B cell (primary cell): ENCODE measurements around the gene MYO1B. TPM values are rescaled to one million over a fixed set of nuclear protein-coding genes. Genes with fewer than 3 reads are reported as not detected.

ENCODE experiments used
- ATAC-seq: fragments of 200-7000 bp; cut with Tn5 transposase; one replicate; pipeline ENCODE4 v1.10.0; 2021; ENCODE audit warnings: low read depth, mild to moderate bottlenecking, moderate number of reproducible peaks, moderate library complexity
- CTCF ChIA-PET: fragments of 350-600 bp; sonication (Branson Sonifier 250); formaldehyde crosslinking; loops from one replicate; lab custom pipeline; 2021; ENCODE audit warnings: antibody characterized with exemption, inconsistent platforms; lab: Charles Lee
- POLR2A ChIA-PET: fragments of 350-600 bp; sonication (Branson Sonifier 250); formaldehyde crosslinking; loops from one replicate; lab custom pipeline; 2021; ENCODE audit warnings: antibody characterized with exemption; lab: Charles Lee
- DNase-seq: peaks from one replicate; pipeline ENCODE4 v3.0.0; 2013
- H2AFZ ChIP-seq: 2 replicates; pipeline ENCODE4 v1.6.1; 2012; ENCODE audit warnings: mild to moderate bottlenecking, low read depth, low read length; ENCODE audit not compliant: insufficient read depth, poor library complexity, severe bottlenecking
- H3K27ac ChIP-seq, 2 donors: 1 replicate in 1 of 2; 2 replicates in 1 of 2; pipeline ENCODE4 v1.5.1; 2012 to 2013; ENCODE audit warnings: low read length in 2 of 2, mild to moderate bottlenecking in 2 of 2, moderate library complexity in 1 of 2
- H3K27me3 ChIP-seq, 4 experiments: fragments of 200-600 bp in 1 of 4; sonication (generic) in 1 of 4; replicated peaks in 1 of 4; 1 replicate in 2 of 4; 2 replicates in 2 of 4; pipeline versions ENCODE4 v1.6.1 to v1.7.0; 2013 to 2016; ENCODE audit warnings: low read length in 3 of 4, mild to moderate bottlenecking in 2 of 4, mixed read lengths in 1 of 4, moderate library complexity in 1 of 4; ENCODE audit not compliant: insufficient read depth in 4 of 4, control insufficient read depth in 3 of 4; ENCODE audit errors: control extremely low read depth in 1 of 4
- H3K36me3 ChIP-seq, 2 experiments: replicated peaks in 1 of 2; 1 replicate in 1 of 2; 2 replicates in 1 of 2; pipeline versions ENCODE4 v1.6.1 to v1.7.1; 2013; ENCODE audit warnings: low read length in 1 of 2; ENCODE audit not compliant: insufficient read depth in 2 of 2, control insufficient read depth in 1 of 2; ENCODE audit errors: control extremely low read depth in 1 of 2, extremely low read depth in 1 of 2
- H3K4me1 ChIP-seq, 2 donors: fragments of 200-600 bp in 1 of 2; sonication (generic) in 1 of 2; 1 replicate in 1 of 2; 2 replicates in 1 of 2; pipeline versions ENCODE4 v1.5.1 to v1.6.1; 2013 to 2017; ENCODE audit warnings: low read length in 2 of 2; ENCODE audit not compliant: control insufficient read depth in 2 of 2, insufficient read depth in 2 of 2
- H3K4me2 ChIP-seq: replicated peaks from 2 replicates; pipeline ENCODE3; 2012; ENCODE audit warnings: mild to moderate bottlenecking, low read depth, low read length; ENCODE audit not compliant: poor library complexity, severe bottlenecking
- H3K4me3 ChIP-seq, 5 experiments: fragments of 200-600 bp in 1 of 5; sonication (generic) in 1 of 5; 1 replicate in 3 of 5; 2 replicates in 2 of 5; pipeline versions ENCODE4 v1.5.1 to v1.7.0; 2011 to 2016; ENCODE audit warnings: low read length in 4 of 5, mild to moderate bottlenecking in 4 of 5, low read depth in 2 of 5, control low read depth in 1 of 5, moderate library complexity in 1 of 5; ENCODE audit not compliant: insufficient read depth in 1 of 5; ENCODE audit errors: control extremely low read depth in 1 of 5, extremely low read depth in 1 of 5
- H3K79me2 ChIP-seq: fragments of 200-600 bp; sonication (generic); one replicate; pipeline ENCODE4 v1.6.0; 2016; ENCODE audit warnings: low read length; ENCODE audit not compliant: control insufficient read depth, insufficient read depth
- H3K9ac ChIP-seq: fragments of 200-600 bp; sonication (generic); 2 replicates; pipeline ENCODE4 v1.6.1; 2017; ENCODE audit warnings: mild to moderate bottlenecking, low read length, moderate library complexity
- H3K9me3 ChIP-seq, 3 donors: one replicate each; pipeline versions ENCODE4 v1.6.1 to v1.7.1; 2013; ENCODE audit warnings: low read length in 2 of 3; ENCODE audit not compliant: control insufficient read depth in 2 of 3, insufficient read depth in 1 of 3; ENCODE audit errors: control extremely low read depth in 1 of 3
- H4K20me1 ChIP-seq: 2 replicates; pipeline ENCODE4 v1.6.0; 2012; ENCODE audit warnings: mild to moderate bottlenecking, low read length; ENCODE audit not compliant: insufficient read depth, control insufficient read depth, poor library complexity, severe bottlenecking
- H3K27ac Mint-ChIP-seq: one replicate; pipeline ENCODE4 v1.8.0; 2021; ENCODE audit warnings: mixed read lengths
- H3K27me3 Mint-ChIP-seq: one replicate; pipeline ENCODE4 v1.8.0; 2021; ENCODE audit warnings: mixed read lengths
- H3K4me1 Mint-ChIP-seq: one replicate; pipeline ENCODE4 v1.8.0; 2021; ENCODE audit warnings: mixed read lengths
- H3K4me3 Mint-ChIP-seq: one replicate; pipeline ENCODE4 v1.8.0; 2021; ENCODE audit warnings: mixed read lengths
- H3K9me3 Mint-ChIP-seq: one replicate; pipeline ENCODE4 v1.8.0; 2022; ENCODE audit warnings: mixed read lengths; ENCODE audit not compliant: insufficient read depth
- CTCF ChIP-seq: fragments of 200-600 bp; IDR thresholded peaks from one replicate; pipeline ENCODE4 v1.8.0; 2022; ENCODE audit warnings: antibody characterized with exemption, mild to moderate bottlenecking
- EZH2 ChIP-seq: IDR thresholded peaks from 2 replicates; pipeline ENCODE4 v1.6.1; 2012; ENCODE audit warnings: borderline replicate concordance, low read depth, mild to moderate bottlenecking, moderate library complexity, low read length; ENCODE audit not compliant: insufficient read depth, poor library complexity, severe bottlenecking
- WGBS: methylation state at CpG from one replicate; pipeline ENCODE4 v1.1.5; 2013; ENCODE audit warnings: missing lambda C conversion rate; ENCODE audit not compliant: insufficient coverage; 5-methylcytosine and 5-hydroxymethylcytosine counted together
- intact Hi-C: fragments of 100-400 bp; cut with micrococcal nuclease; formaldehyde crosslinking; loops from one replicate; pipeline ENCODE4 v1.10.0; 2022
- polyA plus RNA-seq: library from polyadenylated mRNA; depleted of rRNA; stranded (reverse); fragments of >200 nt; gene quantifications from 2 replicates; pipeline ENCODE4 v1.2.3, GENCODE V29; 2012
- total RNA-seq, 2 donors: library from RNA; stranded (reverse); fragments of 120-200 nt in 1 of 2; gene quantifications; 1 replicate in 1 of 2; 2 replicates in 1 of 2; pipeline versions ENCODE4 v1.2.3 to v1.2.4, GENCODE V29; 2013 to 2022

MYO1B gene
- total and polyA plus RNA-seq, 2 donors (not counting 1 experiment from before 2014, with no cell fraction given): 0.67 to 4.4 TPM

GRCh38 chr2:191383486-191383885 is 138.3 kb downstream of the MYO1B start:
- TF ChIP-seq CTCF: no peak
- TF ChIP-seq EZH2: no peak
- WGBS: no CpG with 5 or more reads among the region's 1 CpG
- Mint-ChIP-seq H3K4me3 (no peak overlapping the region), H3K4me1 (no peaks in the 10 kb centered on the region), H3K27me3 (no peaks in the 10 kb centered on the region), H3K27ac (no peak overlapping the region), H3K9me3 (no peaks in the 10 kb centered on the region)
- Histone ChIP-seq H3K4me2 (no peak overlapping the region), H3K4me3 (no peak overlapping the region), H3K27me3 (no peaks in the 10 kb centered on the region), H3K36me3 (no peaks in the 10 kb centered on the region), H3K9ac (no peak overlapping the region), H3K4me1 (no peaks in the 10 kb centered on the region), H3K27ac (no peak overlapping the region), H2AFZ (no peak overlapping the region), H3K9me3 (no peaks in the 10 kb centered on the region), H3K79me2 (no peaks in the 10 kb centered on the region), H4K20me1 (no peaks in the 10 kb centered on the region)
- ChIA-PET CTCF (no interaction called here), POLR2A (no interaction called here)
- ATAC-seq (no peak), DNase-seq (no peak)
- intact Hi-C loops: no loop called here

GRCh38 chr2:191384829-191385228 is 139.6 kb downstream of the MYO1B start:
- Histone ChIP-seq H3K9me3 (no peaks in the 10 kb centered on the region), H3K4me1 (no peaks in the 10 kb centered on the region), H3K79me2 (no peaks in the 10 kb centered on the region), H3K4me2 (no peak overlapping the region), H3K9ac (no peak overlapping the region), H4K20me1 (no peaks in the 10 kb centered on the region), H3K4me3 (no peak overlapping the region), H3K27me3 (no peaks in the 10 kb centered on the region), H3K27ac (no peak overlapping the region), H2AFZ (no peak overlapping the region), H3K36me3 (no peaks in the 10 kb centered on the region)
- intact Hi-C loops: no loop called here
- ChIA-PET CTCF (no interaction called here), POLR2A (no interaction called here)
- TF ChIP-seq EZH2 (no peak), CTCF (no peak)
- ATAC-seq: no peak
- Mint-ChIP-seq H3K9me3 (no peaks in the 10 kb centered on the region), H3K27ac (no peak overlapping the region), H3K4me3 (no peak overlapping the region), H3K4me1 (no peaks in the 10 kb centered on the region), H3K27me3 (no peaks in the 10 kb centered on the region)
- 70% methylated on average over 2 of the region's 2 CpGs for WGBS
- no peak for DNase-seq
